ENCODE measurements around the gene TNFRSF4.

DNA sequence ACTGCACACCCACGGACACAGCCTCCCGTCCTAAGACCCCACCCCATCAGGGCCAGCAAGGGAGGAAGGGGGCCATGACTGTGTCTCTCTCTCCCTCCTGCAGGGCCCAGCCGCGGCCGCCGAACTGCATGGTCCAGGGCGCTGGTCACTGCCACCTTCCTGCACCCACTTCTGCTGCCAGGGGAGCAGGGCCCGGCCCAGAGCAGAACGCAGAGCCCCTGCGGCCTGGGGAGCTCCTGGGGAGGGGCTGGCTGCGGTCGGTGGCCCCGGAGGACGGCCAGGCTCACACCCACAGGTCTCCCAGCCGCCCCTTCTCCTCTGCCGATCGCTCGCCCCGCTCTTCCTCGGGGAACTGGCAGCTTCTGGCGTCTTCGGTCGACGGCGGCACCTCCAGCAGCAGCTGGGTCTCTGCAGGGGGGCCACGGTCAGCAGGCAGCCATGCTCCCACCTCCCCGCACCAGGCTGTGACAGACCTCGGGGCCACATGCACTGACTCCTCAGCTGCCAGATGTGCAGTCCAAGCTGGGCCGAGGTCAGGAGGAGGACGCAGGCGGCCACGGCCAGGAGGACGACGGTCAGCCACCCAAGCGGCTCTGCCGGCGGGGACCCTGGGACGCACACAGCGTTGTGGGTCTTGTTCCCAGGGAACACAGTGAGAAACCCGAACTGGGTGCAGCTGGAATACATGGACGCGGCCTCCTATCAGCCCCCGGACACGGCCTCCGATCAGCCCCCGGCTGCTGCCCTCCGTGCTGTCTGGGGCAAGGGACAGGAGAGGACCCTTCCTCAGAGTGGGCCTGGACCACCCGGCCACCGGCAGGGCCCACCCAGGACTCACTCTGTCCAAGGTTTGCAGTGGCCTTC lies 10.2 kb downstream of the TNFRSF4 start:
- TF ChIP-seq POLR2A (IDR thresholded peaks at IDR 0.05; ENCODE audit: low read length) (no peak), EHMT2 (IDR thresholded peaks at IDR 0.05; ENCODE audit: low read depth) (no peak)
- TF ChIP-seq, protein P1, sequence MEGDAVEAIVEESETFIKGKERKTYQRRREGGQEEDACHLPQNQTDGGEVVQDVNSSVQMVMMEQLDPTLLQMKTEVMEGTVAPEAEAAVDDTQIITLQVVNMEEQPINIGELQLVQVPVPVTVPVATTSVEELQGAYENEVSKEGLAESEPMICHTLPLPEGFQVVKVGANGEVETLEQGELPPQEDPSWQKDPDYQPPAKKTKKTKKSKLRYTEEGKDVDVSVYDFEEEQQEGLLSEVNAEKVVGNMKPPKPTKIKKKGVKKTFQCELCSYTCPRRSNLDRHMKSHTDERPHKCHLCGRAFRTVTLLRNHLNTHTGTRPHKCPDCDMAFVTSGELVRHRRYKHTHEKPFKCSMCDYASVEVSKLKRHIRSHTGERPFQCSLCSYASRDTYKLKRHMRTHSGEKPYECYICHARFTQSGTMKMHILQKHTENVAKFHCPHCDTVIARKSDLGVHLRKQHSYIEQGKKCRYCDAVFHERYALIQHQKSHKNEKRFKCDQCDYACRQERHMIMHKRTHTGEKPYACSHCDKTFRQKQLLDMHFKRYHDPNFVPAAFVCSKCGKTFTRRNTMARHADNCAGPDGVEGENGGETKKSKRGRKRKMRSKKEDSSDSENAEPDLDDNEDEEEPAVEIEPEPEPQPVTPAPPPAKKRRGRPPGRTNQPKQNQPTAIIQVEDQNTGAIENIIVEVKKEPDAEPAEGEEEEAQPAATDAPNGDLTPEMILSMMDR (IDR thresholded peaks at IDR 0.05) = no peak
- TF ChIP-seq, protein P2, sequence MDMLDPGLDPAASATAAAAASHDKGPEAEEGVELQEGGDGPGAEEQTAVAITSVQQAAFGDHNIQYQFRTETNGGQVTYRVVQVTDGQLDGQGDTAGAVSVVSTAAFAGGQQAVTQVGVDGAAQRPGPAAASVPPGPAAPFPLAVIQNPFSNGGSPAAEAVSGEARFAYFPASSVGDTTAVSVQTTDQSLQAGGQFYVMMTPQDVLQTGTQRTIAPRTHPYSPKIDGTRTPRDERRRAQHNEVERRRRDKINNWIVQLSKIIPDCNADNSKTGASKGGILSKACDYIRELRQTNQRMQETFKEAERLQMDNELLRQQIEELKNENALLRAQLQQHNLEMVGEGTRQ (IDR thresholded peaks at IDR 0.05) = no peak

Measured in A549 (cell line).